ENCODE results near the gene SBNO2.

The SBNO2 gene

DNA sequence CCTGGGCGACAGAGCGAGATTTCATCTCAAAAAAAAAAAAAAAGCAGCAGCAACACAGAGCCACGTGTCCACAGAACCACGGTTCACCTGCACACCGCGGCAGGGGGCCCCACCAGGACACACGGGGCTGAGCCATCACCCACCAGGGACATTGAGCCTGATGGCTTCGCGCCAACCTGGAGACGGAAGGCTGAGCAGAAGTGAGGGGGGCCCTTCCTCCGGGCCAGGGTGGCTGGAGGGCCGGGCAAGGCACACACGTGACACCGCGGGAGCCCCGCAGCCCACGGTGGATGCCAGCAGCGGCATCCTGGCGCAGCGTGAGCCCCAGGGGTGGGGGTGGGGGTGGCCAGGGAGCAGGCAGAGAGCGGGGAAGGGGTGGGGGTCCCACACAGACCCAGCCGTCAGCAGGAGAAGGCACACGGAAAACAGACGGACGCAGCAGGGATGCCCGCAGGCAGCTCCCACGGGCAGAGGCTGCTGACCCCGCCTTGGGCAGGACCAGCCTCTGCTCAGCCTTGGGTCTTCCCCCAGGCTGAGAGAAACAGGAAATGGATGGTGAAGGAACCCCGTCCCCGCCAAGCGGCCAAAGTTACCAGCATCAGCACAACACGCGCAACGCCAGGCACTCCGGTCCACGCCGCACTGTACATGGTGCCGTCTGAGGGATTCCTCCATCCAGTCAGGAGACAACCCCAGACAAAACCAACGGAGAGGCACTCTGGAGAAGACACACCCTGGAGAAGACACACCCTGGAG, 33.6 kb downstream of the SBNO2 start:
- 0 out of 2 replicates have a peak, but pooled peaks cover 2% of the 10 kb centered on the region for H4K20me1 ChIP-seq (ENCODE audit: insufficient read depth, low read length)
- TF ChIP-seq, protein P1, sequence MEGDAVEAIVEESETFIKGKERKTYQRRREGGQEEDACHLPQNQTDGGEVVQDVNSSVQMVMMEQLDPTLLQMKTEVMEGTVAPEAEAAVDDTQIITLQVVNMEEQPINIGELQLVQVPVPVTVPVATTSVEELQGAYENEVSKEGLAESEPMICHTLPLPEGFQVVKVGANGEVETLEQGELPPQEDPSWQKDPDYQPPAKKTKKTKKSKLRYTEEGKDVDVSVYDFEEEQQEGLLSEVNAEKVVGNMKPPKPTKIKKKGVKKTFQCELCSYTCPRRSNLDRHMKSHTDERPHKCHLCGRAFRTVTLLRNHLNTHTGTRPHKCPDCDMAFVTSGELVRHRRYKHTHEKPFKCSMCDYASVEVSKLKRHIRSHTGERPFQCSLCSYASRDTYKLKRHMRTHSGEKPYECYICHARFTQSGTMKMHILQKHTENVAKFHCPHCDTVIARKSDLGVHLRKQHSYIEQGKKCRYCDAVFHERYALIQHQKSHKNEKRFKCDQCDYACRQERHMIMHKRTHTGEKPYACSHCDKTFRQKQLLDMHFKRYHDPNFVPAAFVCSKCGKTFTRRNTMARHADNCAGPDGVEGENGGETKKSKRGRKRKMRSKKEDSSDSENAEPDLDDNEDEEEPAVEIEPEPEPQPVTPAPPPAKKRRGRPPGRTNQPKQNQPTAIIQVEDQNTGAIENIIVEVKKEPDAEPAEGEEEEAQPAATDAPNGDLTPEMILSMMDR (IDR thresholded peaks at IDR 0.05; ENCODE audit: borderline replicate concordance, extremely low read depth, low read length, poor library complexity, severe bottlenecking): no peak
- no peak for TF ChIP-seq EZH2 (IDR thresholded peaks at IDR 0.05; ENCODE audit: borderline replicate concordance, low read depth, low read length, severe bottlenecking)

DNA sequence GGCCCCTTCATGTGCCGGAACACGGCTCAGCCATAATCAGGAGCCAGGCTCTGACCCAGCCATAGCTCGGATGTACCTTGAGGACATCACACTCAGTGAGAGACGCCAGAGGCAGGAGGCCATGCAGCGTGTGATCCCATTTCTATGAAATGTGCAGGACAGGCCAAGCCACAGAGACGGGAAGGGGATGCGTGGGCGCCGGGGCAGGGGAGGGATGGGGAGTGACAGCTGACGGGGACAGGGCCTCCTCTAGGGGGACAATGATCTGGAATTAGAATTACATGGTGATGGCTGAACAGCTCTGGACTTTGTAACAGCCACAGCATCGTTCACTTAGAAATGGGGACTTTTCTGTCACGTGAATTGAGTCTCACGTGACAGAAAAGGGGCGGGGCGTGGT, 34.9 kb downstream of the SBNO2 start:
- no peak for ATAC-seq (ENCODE audit: insufficient read depth, low read depth)
- TF ChIP-seq EZH2 (IDR thresholded peaks at IDR 0.05; ENCODE audit: borderline replicate concordance, low read depth, low read length, severe bottlenecking): no peak
- TF ChIP-seq, protein P1 (IDR thresholded peaks at IDR 0.05; ENCODE audit: borderline replicate concordance, extremely low read depth, low read length, poor library complexity, severe bottlenecking): no peak
- H3K79me2 ChIP-seq (ENCODE audit: insufficient read depth, low read length): no peaks in the 10 kb centered on the region; the same call in 1 of the 2 replicates

More for the DNA sequence above, 33.6 kb downstream of the SBNO2 start:
- H3K79me2 ChIP-seq (ENCODE audit: insufficient read depth, low read length): no peaks in the 10 kb centered on the region; the same call in 1 of the 2 replicates
- no peaks in the 10 kb centered on the region for H3K4me1 ChIP-seq (ENCODE audit: insufficient read depth, low read length)
- H3K9me3 ChIP-seq (ENCODE audit: insufficient read depth, low read length, severe bottlenecking): no peaks in the 10 kb centered on the region
- ATAC-seq (ENCODE audit: insufficient read depth, low read depth): no peak
- no peak overlapping the region for H3K9ac ChIP-seq (ENCODE audit: low read depth, low read length)
- no peak for DNase-seq
- H3K36me3 ChIP-seq (ENCODE audit: insufficient read depth, low read length): peaks cover 18% of the 10 kb centered on the region
- H3K4me3 ChIP-seq (ENCODE audit: low read depth in 1 of 2, low read length in 2 of 2): no peak overlapping the region
- H3K27ac ChIP-seq (ENCODE audit: low read length): no peak overlapping the region
- H3K27me3 ChIP-seq (ENCODE audit: insufficient read depth, low read length, poor library complexity): no peaks in the 10 kb centered on the region
- H3K4me2 ChIP-seq (ENCODE audit: insufficient read depth, low read length): no peak overlapping the region
- H2AFZ ChIP-seq (ENCODE audit: low read depth, low read length): no peak overlapping the region

DNA sequence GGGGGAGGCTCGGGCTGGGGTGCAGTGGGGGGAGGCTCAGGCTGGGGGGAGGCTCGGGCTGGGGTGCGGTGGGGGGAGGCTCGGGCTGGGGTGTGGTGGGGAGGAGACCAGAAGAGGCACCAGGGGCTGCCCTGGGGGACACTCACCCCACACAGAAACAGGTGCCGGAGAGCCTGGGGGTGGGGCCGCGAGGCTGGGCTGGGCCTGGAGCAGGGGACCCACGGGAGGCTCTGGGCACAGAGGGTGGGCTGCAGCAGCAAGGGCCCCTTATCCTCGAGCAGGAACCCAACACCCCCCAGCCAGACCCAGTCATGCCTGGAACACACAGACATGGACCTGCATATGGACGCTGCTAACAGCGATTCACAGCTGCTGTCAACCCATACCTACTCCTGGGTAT, 35.9 kb downstream of the SBNO2 start:
- Histone ChIP-seq H3K9ac (ENCODE audit: low read depth, low read length) (no peak overlapping the region), H3K79me2 (ENCODE audit: insufficient read depth, low read length) (peaks cover 3% of the 10 kb centered on the region), H2AFZ (ENCODE audit: low read depth, low read length) (no peak overlapping the region), H3K27ac (ENCODE audit: low read length) (no peak overlapping the region), H3K27me3 (ENCODE audit: insufficient read depth, low read length, poor library complexity) (no peaks in the 10 kb centered on the region), H4K20me1 (ENCODE audit: insufficient read depth, low read length) (no peaks in the 10 kb centered on the region), H3K4me3 (ENCODE audit: low read depth in 1 of 2, low read length in 2 of 2) (no peak overlapping the region), H3K9me3 (ENCODE audit: insufficient read depth, low read length, severe bottlenecking) (no peaks in the 10 kb centered on the region), H3K4me2 (ENCODE audit: insufficient read depth, low read length) (no peak overlapping the region), H3K36me3 (ENCODE audit: insufficient read depth, low read length) (peaks cover 5% of the 10 kb centered on the region), H3K4me1 (ENCODE audit: insufficient read depth, low read length) (peaks cover under 1% of the 10 kb centered on the region; the same call in 1 of the 2 replicates)
- no peak for TF ChIP-seq EZH2 (IDR thresholded peaks at IDR 0.05; ENCODE audit: borderline replicate concordance, low read depth, low read length, severe bottlenecking)
- TF ChIP-seq, protein P1 (IDR thresholded peaks at IDR 0.05; ENCODE audit: borderline replicate concordance, extremely low read depth, low read length, poor library complexity, severe bottlenecking): no peak
- ATAC-seq (ENCODE audit: insufficient read depth, low read depth) (no peak), DNase-seq (no peak)

More for the DNA sequence above, 34.9 kb downstream of the SBNO2 start:
- DNase-seq: no peak
- Histone ChIP-seq H3K4me2 (ENCODE audit: insufficient read depth, low read length) (no peak overlapping the region), H4K20me1 (ENCODE audit: insufficient read depth, low read length) (no peaks in the 10 kb centered on the region), H3K27ac (ENCODE audit: low read length) (no peak overlapping the region), H3K4me3 (ENCODE audit: low read depth in 1 of 2, low read length in 2 of 2) (no peak overlapping the region), H3K27me3 (ENCODE audit: insufficient read depth, low read length, poor library complexity) (no peaks in the 10 kb centered on the region), H2AFZ (ENCODE audit: low read depth, low read length) (no peak overlapping the region), H3K9ac (ENCODE audit: low read depth, low read length) (no peak overlapping the region), H3K4me1 (ENCODE audit: insufficient read depth, low read length) (no peaks in the 10 kb centered on the region), H3K36me3 (ENCODE audit: insufficient read depth, low read length) (peaks cover 15% of the 10 kb centered on the region), H3K9me3 (ENCODE audit: insufficient read depth, low read length, severe bottlenecking) (no peaks in the 10 kb centered on the region)
